ENCODE measurements around the gene ACO2. TPM values are rescaled to one million over a fixed set of nuclear protein-coding genes. Genes with fewer than 3 reads are reported as not detected.
A peak's percentile ranks its signal among the peaks of the same experiment; 100 is the strongest.

ACO2 gene
- total RNA-seq, 1 donor from 2014 or later: 114 TPM

- no peak for DNase-seq
- TF ChIP-seq, protein P1, sequence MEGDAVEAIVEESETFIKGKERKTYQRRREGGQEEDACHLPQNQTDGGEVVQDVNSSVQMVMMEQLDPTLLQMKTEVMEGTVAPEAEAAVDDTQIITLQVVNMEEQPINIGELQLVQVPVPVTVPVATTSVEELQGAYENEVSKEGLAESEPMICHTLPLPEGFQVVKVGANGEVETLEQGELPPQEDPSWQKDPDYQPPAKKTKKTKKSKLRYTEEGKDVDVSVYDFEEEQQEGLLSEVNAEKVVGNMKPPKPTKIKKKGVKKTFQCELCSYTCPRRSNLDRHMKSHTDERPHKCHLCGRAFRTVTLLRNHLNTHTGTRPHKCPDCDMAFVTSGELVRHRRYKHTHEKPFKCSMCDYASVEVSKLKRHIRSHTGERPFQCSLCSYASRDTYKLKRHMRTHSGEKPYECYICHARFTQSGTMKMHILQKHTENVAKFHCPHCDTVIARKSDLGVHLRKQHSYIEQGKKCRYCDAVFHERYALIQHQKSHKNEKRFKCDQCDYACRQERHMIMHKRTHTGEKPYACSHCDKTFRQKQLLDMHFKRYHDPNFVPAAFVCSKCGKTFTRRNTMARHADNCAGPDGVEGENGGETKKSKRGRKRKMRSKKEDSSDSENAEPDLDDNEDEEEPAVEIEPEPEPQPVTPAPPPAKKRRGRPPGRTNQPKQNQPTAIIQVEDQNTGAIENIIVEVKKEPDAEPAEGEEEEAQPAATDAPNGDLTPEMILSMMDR (IDR thresholded peaks at IDR 0.05; ENCODE audit: partially characterized antibody, unreplicated experiment): no peak
- Mint-ChIP-seq H3K27ac (ENCODE audit: unreplicated experiment) (no peak overlapping the region), H3K4me3 (ENCODE audit: unreplicated experiment) (no peak overlapping the region), H3K36me3 (ENCODE audit: unreplicated experiment) (no peaks in the 10 kb centered on the region), H3K4me1 (ENCODE audit: low read depth, unreplicated experiment) (peaks cover 6% of the 10 kb centered on the region), H3K27me3 (ENCODE audit: unreplicated experiment) (peaks cover 5% of the 10 kb centered on the region), H3K9me3 (ENCODE audit: unreplicated experiment) (peaks cover 4% of the 10 kb centered on the region)
These were observed 2.7 kb downstream of the ACO2 start for GRCh38 chr22:41471568-41471967.

GRCh38 chr22:41474872-41475451 lies 6.0 kb downstream of the ACO2 start:
- peaks cover 20% of the 10 kb centered on the region for H3K4me1 Mint-ChIP-seq (ENCODE audit: low read depth, unreplicated experiment)
- H3K4me3 Mint-ChIP-seq (ENCODE audit: unreplicated experiment): no peak overlapping the region
- peaks cover 7% of the 10 kb centered on the region for H3K27me3 Mint-ChIP-seq (ENCODE audit: unreplicated experiment)
- no peak for DNase-seq
- TF ChIP-seq, protein P1 (IDR thresholded peaks at IDR 0.05; ENCODE audit: partially characterized antibody, unreplicated experiment): no peak
- peaks cover 2% of the 10 kb centered on the region for H3K9me3 Mint-ChIP-seq (ENCODE audit: unreplicated experiment)
- H3K36me3 Mint-ChIP-seq (ENCODE audit: unreplicated experiment): no peaks in the 10 kb centered on the region
- H3K27ac Mint-ChIP-seq (ENCODE audit: unreplicated experiment): no peak overlapping the region

DNA sequence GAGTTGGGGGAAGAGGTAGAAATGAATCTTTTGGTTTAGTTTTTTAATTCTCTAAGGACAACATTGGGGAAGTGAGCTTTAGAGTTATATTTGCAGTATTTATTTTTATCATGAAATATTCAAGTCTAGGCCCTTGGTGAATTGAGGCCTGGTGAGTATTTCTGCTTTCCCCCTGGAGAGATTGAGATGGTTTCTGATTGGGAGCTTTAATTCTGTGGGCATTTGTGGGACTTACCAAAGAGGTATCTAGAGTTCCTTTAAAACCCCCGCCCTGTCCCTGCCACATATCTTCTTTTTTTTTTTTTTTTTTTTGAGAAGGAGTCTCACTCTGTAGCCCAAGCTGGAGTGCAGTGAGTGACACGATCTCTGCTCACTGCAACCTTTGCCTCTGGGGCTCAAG lies 9.6 kb downstream of the ACO2 start:
- Mint-ChIP-seq H3K27ac (ENCODE audit: unreplicated experiment) (peak overlapping the region; percentile 93), H3K9me3 (ENCODE audit: unreplicated experiment) (peaks cover 4% of the 10 kb centered on the region), H3K27me3 (ENCODE audit: unreplicated experiment) (peaks cover 10% of the 10 kb centered on the region), H3K36me3 (ENCODE audit: unreplicated experiment) (no peaks in the 10 kb centered on the region), H3K4me1 (ENCODE audit: low read depth, unreplicated experiment) (peaks cover 42% of the 10 kb centered on the region), H3K4me3 (ENCODE audit: unreplicated experiment) (peak overlapping the region; percentile 25)
- TF ChIP-seq, protein P1 (IDR thresholded peaks at IDR 0.05; ENCODE audit: partially characterized antibody, unreplicated experiment): no peak
- no peak for DNase-seq

DNA sequence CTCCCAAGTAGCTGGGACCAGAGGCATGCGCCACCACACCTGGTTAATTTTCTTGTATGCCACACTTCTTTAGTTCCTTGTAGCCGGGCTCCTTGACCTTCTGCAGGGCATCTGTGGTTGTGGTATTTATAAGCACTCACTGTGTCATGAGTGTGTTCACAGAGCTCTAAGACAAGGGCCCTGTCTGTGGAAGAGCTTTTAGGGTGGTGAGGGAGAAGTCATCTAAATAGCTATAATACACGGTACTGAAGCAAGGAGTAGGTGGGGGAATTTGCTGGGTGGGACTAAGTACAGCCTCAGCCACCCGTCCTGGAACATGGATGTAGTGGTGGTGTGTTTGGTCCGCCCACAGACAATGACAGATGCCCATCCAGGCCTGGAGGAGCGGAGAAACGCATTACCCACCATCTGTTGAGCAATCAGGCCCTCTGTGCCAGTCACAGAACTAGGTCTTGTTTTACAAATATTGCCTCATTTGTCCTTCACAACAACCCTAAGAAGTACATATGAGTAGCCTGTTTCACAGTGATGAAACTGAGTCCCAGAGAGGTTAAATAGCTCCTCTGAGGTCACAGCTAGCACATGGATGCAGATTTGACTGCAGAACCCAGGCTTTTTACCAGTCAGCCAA lies 10.1 kb downstream of the ACO2 start:
- TF ChIP-seq, protein P1 (IDR thresholded peaks at IDR 0.05; ENCODE audit: partially characterized antibody, unreplicated experiment): no peak
- peak overlapping the region; percentile 72 for H3K4me3 Mint-ChIP-seq (ENCODE audit: unreplicated experiment)
- H3K4me1 Mint-ChIP-seq (ENCODE audit: low read depth, unreplicated experiment): peaks cover 39% of the 10 kb centered on the region
- peaks cover 7% of the 10 kb centered on the region for H3K27me3 Mint-ChIP-seq (ENCODE audit: unreplicated experiment)
- peak; percentile 29 for DNase-seq
- H3K27ac Mint-ChIP-seq (ENCODE audit: unreplicated experiment): peak overlapping the region; percentile 93
- peaks cover 4% of the 10 kb centered on the region for H3K9me3 Mint-ChIP-seq (ENCODE audit: unreplicated experiment)
- H3K36me3 Mint-ChIP-seq (ENCODE audit: unreplicated experiment): no peaks in the 10 kb centered on the region

DNA sequence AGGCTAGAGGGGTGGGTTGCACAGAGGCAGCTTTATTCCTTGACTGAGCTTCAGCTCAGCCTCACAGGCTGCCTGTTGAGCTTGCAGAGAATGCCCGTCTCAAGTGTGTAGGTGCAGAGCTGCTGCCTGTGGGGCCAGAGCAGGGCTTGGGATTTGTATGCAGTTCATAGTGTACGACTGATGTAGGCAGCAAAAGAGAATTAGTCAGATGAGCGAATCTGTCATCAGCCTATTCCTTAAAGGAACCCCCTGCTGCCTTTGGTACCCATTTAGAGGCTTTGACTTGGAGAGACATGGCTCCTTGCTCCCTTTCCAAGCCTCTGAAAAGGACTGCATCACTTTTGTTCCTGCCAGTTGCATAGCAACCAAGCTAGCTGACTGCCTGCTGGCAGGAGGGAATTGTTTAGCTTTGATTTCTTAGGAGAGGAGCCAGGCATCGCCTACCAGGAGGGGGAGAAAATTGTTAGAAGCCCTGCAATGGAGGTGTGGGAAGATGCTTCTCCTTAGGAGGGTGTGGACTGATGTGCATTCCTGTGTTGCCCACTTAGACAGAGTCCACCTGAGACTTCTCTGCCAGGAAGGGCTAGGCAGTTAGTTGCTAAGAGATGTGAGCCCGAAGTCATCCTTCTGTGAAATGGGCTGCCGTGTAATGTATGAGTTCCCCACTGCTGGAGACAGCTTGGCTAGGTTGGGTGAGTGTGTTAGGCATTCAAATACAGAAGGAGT lies 10.9 kb downstream of the ACO2 start:
- Mint-ChIP-seq H3K36me3 (ENCODE audit: unreplicated experiment) (no peaks in the 10 kb centered on the region), H3K27ac (ENCODE audit: unreplicated experiment) (peak overlapping the region; percentile 93), H3K4me1 (ENCODE audit: low read depth, unreplicated experiment) (peaks cover 39% of the 10 kb centered on the region), H3K4me3 (ENCODE audit: unreplicated experiment) (peak overlapping the region; percentile 72), H3K27me3 (ENCODE audit: unreplicated experiment) (peaks cover 7% of the 10 kb centered on the region), H3K9me3 (ENCODE audit: unreplicated experiment) (peaks cover 5% of the 10 kb centered on the region)
- TF ChIP-seq, protein P1 (IDR thresholded peaks at IDR 0.05; ENCODE audit: partially characterized antibody, unreplicated experiment): no peak
- peak; percentile 21 for DNase-seq
